Ovary (tissue), 3 donors: ENCODE data around the gene TUBB3.

Experiments
- CTCF ChIP-seq, 3 donors: fragments of 450-650 bp in 2 of 3; fragments of 200-600 bp in 1 of 3; IDR thresholded peaks; one replicate each; pipeline versions ENCODE4 v1.5.1 to v1.8.0; 2016 to 2022; ENCODE audit warnings: antibody characterized with exemption in 3 of 3, mild to moderate bottlenecking in 1 of 3
- POLR2A ChIP-seq: fragments of 450-650 bp; IDR thresholded peaks from one replicate; pipeline ENCODE4 v1.6.1; 2017; ENCODE audit warnings: antibody characterized with exemption, mild to moderate bottlenecking, moderate library complexity
- donor health status: DM: no; HTN: no; CAD: no.

- TF ChIP-seq CTCF (IDR thresholded peaks at IDR 0.05) (no peak), POLR2A (no peak)
Measured at GRCh38 chr16:89982318-89982717, 59.2 kb downstream of the TUBB3 start.
